Left renal pelvis (tissue), 4 donors: ENCODE results near the gene ARF4. TPM values are rescaled to one million over a fixed set of nuclear protein-coding genes. Genes with fewer than 3 reads are reported as not detected.

ENCODE experiments used
- polyA plus RNA-seq, 4 donors: library from polyadenylated mRNA; unstranded; fragments of 120-200 nt; gene quantifications; one replicate each; pipeline ENCODE4 v1.2.1, GENCODE V29; 2013; ENCODE audit not compliant: insufficient read length in 4 of 4

Gene ARF4
- polyA plus RNA-seq, 4 donors: 209 to 325 (median 286) TPM

Other genes starting within 250 kb of the ARF4 start
- 1 to 10 TPM in 2 of 4 donors, under 1 TPM in 2; 0.70 to 2.0 (median 0.98) TPM for gene DNAH12, start 53.0 kb downstream of the ARF4 start, polyA plus RNA-seq
- gene PDE12, start 41.1 kb downstream of the ARF4 start, polyA plus RNA-seq: 10 to 100 TPM in 3 of 4 donors, 1 to 10 TPM in 1; 9.1 to 14.0 (median 13.4) TPM
- gene DENND6A, start 95.7 kb upstream of the ARF4 start, polyA plus RNA-seq: 10 to 100 TPM; 27.2 to 31.2 (median 29.7) TPM
- 10 to 100 TPM; 37.0 to 51.2 (median 48.7) TPM for gene SLMAP, start 159.0 kb upstream of the ARF4 start, polyA plus RNA-seq